Right ventricle myocardium inferior (tissue), 1 donor: Measurements from ENCODE around the gene WDR77. TPM values are rescaled to one million over a fixed set of nuclear protein-coding genes. Genes with fewer than 3 reads are reported as not detected.

Experiments
- ATAC-seq: fragments of 200-7000 bp; cut with Tn5 transposase; one replicate; pipeline ENCODE4 v1.9.1; 2020; ENCODE audit warnings: mild to moderate bottlenecking, moderate library complexity
- DNase-seq: peaks from one replicate; pipeline ENCODE4 v3.0.0; 2021; ENCODE audit errors: missing footprints
- intact Hi-C: fragments of 100-400 bp; cut with DNase I; formaldehyde crosslinking; loops from one replicate; pipeline ENCODE4 v1.11.0; 2022
- total RNA-seq: library from RNA; stranded (reverse); fragmentation: NEBNext Ultra II Directional; extraction: Animal tissue kit (Norgen Biotek cat#: 25700); gene quantifications from one replicate; pipeline ENCODE4 v1.2.1, GENCODE V29; 2021
- donor health status: DM: no; HTN: yes; CAD: no; lungs with severe emphysema.

Gene WDR77
- total RNA-seq, 1 donor from 2014 or later = 27.5 TPM

- DNase-seq = no peak
- ATAC-seq = no peak
- intact Hi-C loops = no loop called here
Measured at GRCh38 chr1:111446546-111446945, 2.5 kb downstream of the WDR77 start.

DNA sequence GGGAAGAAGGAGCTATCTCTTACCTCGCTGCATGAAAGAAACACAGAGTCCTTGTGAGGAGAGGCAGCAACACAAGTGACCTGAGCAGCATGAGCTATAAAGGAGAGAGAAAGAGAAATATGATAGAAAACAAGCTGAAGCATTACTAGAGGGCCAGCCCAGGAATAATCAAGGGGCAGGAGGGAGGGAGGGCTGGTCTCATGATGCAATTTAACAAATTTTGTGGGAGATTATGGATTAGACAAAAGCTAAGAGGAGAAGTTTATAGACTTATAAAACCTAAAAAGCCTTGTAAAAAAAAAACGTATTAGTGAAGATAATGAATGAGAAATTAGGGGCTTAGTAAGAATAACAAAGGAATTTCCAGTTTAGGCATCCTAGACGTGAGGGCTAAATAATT lies 5.0 kb downstream of the WDR77 start:
- intact Hi-C loops = no loop called here
- DNase-seq = no peak

GRCh38 chr1:111442457-111442856 lies 6.6 kb downstream of the WDR77 start:
- intact Hi-C loops = no loop called here
- ATAC-seq (no peak), DNase-seq (no peak)

More for the DNA sequence above, 5.0 kb downstream of the WDR77 start:
- no peak for ATAC-seq

DNA sequence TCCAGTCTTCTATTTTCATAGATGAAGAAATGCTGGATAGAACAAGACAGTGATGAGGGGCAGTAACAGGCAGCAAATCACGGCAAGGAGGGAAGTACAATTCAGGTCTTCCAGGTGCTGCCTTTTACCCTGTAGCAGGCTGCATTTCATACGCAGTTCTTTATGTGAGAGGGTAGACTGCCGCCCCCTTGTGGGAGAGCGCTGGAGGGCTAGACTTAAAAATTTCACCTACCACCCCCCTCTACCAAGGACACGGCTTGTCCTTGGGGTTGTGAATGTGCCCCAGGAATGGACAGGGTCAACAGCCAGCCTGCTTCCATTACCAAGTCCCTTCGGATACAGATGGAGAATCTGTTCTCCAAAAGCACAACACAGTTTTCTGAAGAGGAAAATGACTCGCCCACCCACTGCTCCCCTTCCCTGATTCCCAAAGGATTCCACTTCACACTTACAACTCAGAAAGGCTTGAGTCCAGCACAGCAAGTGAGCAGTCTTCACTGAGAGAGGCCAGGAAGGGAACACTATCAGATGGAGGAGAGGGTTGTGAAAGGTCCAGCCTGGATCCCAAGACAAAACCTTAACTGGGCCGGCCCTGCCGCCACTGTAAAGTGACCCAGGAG lies 7.4 kb downstream of the WDR77 start:
- DNase-seq (no peak), ATAC-seq (no peak)
- intact Hi-C loops = no loop called here

- intact Hi-C loops = no loop called here
- ATAC-seq (no peak), DNase-seq (no peak)
Measured at GRCh38 chr1:111439461-111440351, 9.3 kb downstream of the WDR77 start.

GRCh38 chr1:111436726-111437125 lies 12.3 kb downstream of the WDR77 start:
- intact Hi-C loops = no loop called here
- ATAC-seq = no peak
- no peak for DNase-seq

DNA sequence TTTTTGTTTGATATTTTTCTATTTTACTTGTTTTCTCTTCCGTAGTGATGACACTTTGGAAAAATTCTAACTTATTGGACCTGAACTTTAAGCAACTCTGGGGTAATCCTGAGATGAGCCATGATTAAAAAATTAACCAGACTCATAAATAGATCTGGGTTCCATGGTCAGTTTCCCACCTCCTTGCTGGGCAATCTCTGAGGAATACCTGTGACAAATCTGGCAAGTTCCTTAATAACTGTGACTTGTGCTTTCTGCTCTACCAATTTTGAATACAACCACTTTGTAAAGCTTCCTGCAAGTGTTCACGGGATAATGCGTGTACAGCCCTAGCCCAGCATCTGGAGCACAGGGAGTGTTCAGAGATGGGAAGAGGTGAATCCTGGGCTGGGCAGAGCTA lies 24.8 kb downstream of the WDR77 start:
- ATAC-seq (no peak), DNase-seq (no peak)
- intact Hi-C loops = no loop called here

DNA sequence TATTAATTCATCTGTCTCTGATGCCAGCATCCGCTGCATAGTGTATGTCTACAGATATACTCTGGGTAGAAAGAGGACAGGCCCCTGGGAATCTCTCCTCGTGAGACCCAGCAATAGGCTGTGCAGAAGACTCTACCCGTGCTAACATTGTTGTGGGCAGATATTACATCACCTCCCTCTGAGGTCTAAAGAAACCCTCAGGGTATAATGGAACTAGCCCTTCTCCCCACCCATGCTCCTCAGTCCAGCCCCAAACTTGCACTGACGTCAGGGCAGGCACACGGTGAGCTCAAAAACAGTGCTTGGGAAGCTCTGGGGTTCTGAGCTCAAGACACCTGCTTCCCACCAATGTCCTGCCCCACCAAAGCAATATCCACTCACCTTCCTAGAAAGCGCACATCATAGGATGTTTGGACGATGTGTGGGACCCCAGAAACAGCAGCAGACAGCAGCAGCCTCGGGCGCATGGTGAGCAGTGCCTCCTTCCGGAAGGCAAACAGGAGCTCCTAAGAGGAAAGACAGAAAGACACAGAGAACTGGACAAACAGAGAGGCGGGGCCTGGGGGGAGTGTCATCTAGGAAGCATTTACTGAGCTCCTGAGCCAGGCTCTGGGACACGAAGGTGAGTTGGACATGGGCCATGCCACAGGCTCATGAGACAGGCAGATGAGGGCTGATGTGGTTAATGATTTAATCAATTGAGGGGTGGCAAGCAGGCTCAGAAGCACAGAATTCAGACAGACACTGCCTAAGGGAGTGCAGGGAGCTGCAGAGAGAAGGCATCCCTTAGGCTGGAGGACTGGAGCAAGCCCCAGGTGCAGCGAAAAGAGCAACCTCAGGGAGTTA lies 26.3 kb downstream of the WDR77 start:
- ATAC-seq (no peak), DNase-seq (no peak)
- intact Hi-C loops = no loop called here

DNA sequence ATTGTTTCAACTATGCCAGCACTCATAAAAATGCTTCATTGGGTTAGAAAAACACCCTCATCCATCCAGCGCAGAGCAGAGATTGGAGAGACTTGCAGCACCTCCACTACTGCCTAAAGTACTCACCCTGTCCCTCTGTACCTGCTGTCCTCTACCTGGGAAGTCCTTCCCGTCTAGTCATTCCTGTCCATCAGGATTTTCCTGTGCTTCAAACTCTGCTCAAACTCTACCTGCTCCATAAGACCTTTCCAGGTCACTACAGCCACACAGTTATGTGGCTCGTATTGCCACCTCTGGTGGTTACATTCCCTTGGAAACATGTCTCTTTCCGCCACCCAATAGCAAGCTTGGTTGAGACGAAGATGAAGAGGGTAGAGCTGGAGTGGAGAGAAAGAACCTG lies 28.7 kb downstream of the WDR77 start:
- ATAC-seq (no peak), DNase-seq (no peak)
- intact Hi-C loops = no loop called here

DNA sequence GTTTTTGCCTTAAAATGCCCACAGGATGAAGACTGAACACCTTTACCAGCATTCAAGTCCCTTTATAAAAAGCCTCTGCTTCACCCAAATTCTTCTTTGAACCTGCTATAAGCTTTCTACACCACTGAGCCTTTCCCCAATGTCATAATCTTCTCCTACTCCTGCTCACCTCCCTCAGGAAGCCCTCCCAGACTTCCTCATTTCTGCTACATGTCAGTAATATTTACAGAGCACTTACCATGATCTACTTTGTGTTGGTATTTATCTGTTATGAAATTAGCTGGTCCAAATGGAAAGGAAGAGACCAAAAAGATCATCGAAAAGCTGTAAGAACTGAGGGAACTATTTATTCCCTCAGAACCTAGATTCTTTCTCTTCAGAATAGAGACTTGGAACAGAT lies 30.0 kb downstream of the WDR77 start:
- ATAC-seq = no peak
- intact Hi-C loops = no loop called here

GRCh38 chr1:111417755-111418154 lies 31.3 kb downstream of the WDR77 start:
- ATAC-seq = no peak
- no peak for DNase-seq
- intact Hi-C loops = no loop called here

More for the DNA sequence above, 30.0 kb downstream of the WDR77 start:
- DNase-seq = no peak

DNA sequence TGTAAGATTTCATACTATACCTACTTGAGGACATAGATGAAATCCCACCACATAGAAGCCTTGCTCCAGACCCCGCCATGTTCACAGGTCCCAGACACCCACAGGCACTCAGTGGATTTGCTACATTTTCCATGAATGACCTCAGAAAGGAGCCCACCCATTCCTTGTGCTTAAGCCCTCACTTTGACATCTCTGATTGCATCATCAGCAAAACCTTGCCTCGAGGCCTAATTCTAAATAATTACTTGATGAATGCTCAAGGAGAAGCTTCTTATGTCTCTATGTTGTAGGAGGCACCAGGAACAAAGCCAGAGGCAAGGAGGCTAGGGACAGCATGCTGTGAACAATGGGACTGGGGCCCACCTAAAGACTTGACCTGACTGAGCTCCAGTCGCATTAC lies 33.6 kb downstream of the WDR77 start:
- no peak for ATAC-seq
- DNase-seq = no peak
- intact Hi-C loops = no loop called here

DNA sequence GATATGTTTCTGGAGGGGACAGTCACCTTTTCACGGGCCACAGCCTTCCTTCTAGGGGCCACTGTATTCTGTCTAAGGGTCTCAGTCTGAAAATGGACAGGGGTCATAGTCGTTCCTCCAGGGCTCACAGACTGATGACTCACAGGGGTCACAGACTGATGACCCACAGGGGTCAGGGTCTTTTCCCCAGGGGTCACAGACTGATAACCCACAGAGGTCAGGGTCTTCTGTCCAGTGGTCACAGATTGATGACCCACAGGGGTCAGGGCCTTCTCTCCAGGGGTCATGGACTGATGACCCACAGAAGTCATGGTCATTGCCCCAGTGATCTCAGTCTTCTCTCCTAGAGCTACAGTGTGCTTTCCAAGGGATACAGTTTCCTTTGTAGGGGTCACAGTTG lies 34.3 kb downstream of the WDR77 start:
- ATAC-seq (no peak), DNase-seq (no peak)
- intact Hi-C loops = no loop called here

- intact Hi-C loops = no loop called here
- no peak for DNase-seq
- no peak for ATAC-seq
Measured at GRCh38 chr1:111412839-111413238, 36.2 kb downstream of the WDR77 start.

DNA sequence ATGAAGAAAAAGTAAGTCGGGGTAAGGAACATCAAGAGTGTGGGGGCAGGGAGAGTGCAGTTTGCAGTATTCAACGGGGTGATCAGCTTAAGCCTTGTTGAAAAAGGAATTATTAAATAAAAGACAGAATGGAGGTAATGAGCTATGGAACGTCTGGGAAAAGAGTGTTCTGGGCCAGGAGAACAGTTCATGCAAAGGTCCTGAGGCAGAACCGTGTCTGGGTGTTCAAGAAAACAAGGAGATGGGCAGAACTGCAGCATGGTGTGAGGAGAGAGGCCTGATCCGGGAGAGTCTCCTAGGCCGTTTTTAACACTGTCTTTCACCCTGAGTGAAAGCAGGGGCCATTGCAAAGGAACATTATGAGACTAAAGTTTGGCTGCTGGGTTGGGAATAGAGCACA lies 41.8 kb downstream of the WDR77 start:
- DNase-seq = no peak
- intact Hi-C loops = no loop called here
- no peak for ATAC-seq

DNA sequence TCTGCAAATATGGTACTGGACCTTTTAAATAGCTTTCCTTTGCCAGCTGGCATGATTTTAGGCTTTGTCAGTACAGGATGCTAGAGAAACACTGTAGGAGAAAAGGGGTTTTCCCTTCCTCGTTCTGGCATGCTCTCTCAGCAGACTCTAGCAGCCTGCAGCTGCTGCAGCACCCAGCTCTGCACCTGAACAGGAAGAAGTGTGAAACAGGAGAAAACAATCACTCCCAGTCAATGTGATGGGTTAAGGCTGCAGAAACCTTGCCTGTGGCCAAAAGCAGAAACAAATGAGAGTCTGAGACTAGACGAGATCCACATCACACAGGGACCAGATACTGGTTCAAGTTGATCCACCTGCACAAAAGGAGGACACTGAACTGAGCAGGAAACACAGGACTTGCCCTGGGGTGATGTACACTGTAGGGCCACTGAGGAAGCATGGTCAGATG lies 42.7 kb downstream of the WDR77 start:
- DNase-seq (no peak), ATAC-seq (no peak)
- intact Hi-C loops = no loop called here

GRCh38 chr1:111404588-111404987 lies 44.5 kb downstream of the WDR77 start:
- intact Hi-C loops = no loop called here
- no peak for DNase-seq
- no peak for ATAC-seq

- ATAC-seq (no peak), DNase-seq (no peak)
- intact Hi-C loops = no loop called here
Measured at GRCh38 chr1:111402083-111402482, 47.0 kb downstream of the WDR77 start.

- ATAC-seq (no peak), DNase-seq (no peak)
- intact Hi-C loops = loop anchor here (1.0 kb wide), 1 partner anchor 177 kb away; no protein-coding TSS in a partner anchor
Measured at GRCh38 chr1:111399792-111400610, 49.1 kb downstream of the WDR77 start.
